ENCODE data around the gene PBX1. TPM values are rescaled to one million over a fixed set of nuclear protein-coding genes. Genes with fewer than 3 reads are reported as not detected.

The PBX1 gene
- total RNA-seq, 1 donor from 2014 or later = 44.2 TPM

- Mint-ChIP-seq H3K27ac (ENCODE audit: unreplicated experiment) (no peak overlapping the region), H3K4me3 (ENCODE audit: unreplicated experiment) (no peak overlapping the region), H3K4me1 (ENCODE audit: unreplicated experiment) (peaks cover 21% of the 10 kb centered on the region), H3K36me3 (ENCODE audit: low read depth, unreplicated experiment) (peaks cover 3% of the 10 kb centered on the region), H3K9me3 (ENCODE audit: unreplicated experiment) (no peaks in the 10 kb centered on the region), H3K27me3 (ENCODE audit: unreplicated experiment) (peaks cover 2% of the 10 kb centered on the region)
- no peak for DNase-seq (ENCODE audit: low spot score)
- TF ChIP-seq CTCF (IDR thresholded peaks at IDR 0.05; ENCODE audit: unreplicated experiment) = no peak
Measured at GRCh38 chr1:164721228-164721496, 162.2 kb downstream of the PBX1 start.

- Mint-ChIP-seq H3K27ac (ENCODE audit: unreplicated experiment) (no peak overlapping the region), H3K4me3 (ENCODE audit: unreplicated experiment) (no peak overlapping the region), H3K36me3 (ENCODE audit: low read depth, unreplicated experiment) (peaks cover 3% of the 10 kb centered on the region), H3K27me3 (ENCODE audit: unreplicated experiment) (peaks cover 2% of the 10 kb centered on the region), H3K9me3 (ENCODE audit: unreplicated experiment) (no peaks in the 10 kb centered on the region), H3K4me1 (ENCODE audit: unreplicated experiment) (peaks cover 21% of the 10 kb centered on the region)
- no peak for TF ChIP-seq CTCF (IDR thresholded peaks at IDR 0.05; ENCODE audit: unreplicated experiment)
- DNase-seq (ENCODE audit: low spot score) = no peak
Measured at GRCh38 chr1:164723296-164723798, 164.4 kb downstream of the PBX1 start.

GRCh38 chr1:164725401-164725800 is 166.4 kb downstream of the PBX1 start:
- no peak for DNase-seq (ENCODE audit: low spot score)
- Mint-ChIP-seq H3K9me3 (ENCODE audit: unreplicated experiment) (no peaks in the 10 kb centered on the region), H3K27ac (ENCODE audit: unreplicated experiment) (no peak overlapping the region), H3K27me3 (ENCODE audit: unreplicated experiment) (peaks cover 2% of the 10 kb centered on the region), H3K4me3 (ENCODE audit: unreplicated experiment) (no peak overlapping the region), H3K4me1 (ENCODE audit: unreplicated experiment) (peaks cover 18% of the 10 kb centered on the region), H3K36me3 (ENCODE audit: low read depth, unreplicated experiment) (peaks cover 3% of the 10 kb centered on the region)
- no peak for TF ChIP-seq CTCF (IDR thresholded peaks at IDR 0.05; ENCODE audit: unreplicated experiment)

GRCh38 chr1:164726235-164726634 is 167.3 kb downstream of the PBX1 start:
- no peak overlapping the region for H3K4me3 Mint-ChIP-seq (ENCODE audit: unreplicated experiment)
- no peaks in the 10 kb centered on the region for H3K9me3 Mint-ChIP-seq (ENCODE audit: unreplicated experiment)
- no peak overlapping the region for H3K27ac Mint-ChIP-seq (ENCODE audit: unreplicated experiment)
- H3K27me3 Mint-ChIP-seq (ENCODE audit: unreplicated experiment) = peaks cover 2% of the 10 kb centered on the region
- H3K36me3 Mint-ChIP-seq (ENCODE audit: low read depth, unreplicated experiment) = peaks cover 3% of the 10 kb centered on the region
- TF ChIP-seq CTCF (IDR thresholded peaks at IDR 0.05; ENCODE audit: unreplicated experiment) = no peak
- H3K4me1 Mint-ChIP-seq (ENCODE audit: unreplicated experiment) = peaks cover 10% of the 10 kb centered on the region
- no peak for DNase-seq (ENCODE audit: low spot score)

GRCh38 chr1:164728719-164729118 is 169.7 kb downstream of the PBX1 start:
- peaks cover 7% of the 10 kb centered on the region for H3K4me1 Mint-ChIP-seq (ENCODE audit: unreplicated experiment)
- H3K36me3 Mint-ChIP-seq (ENCODE audit: low read depth, unreplicated experiment) = peaks cover 3% of the 10 kb centered on the region
- H3K27me3 Mint-ChIP-seq (ENCODE audit: unreplicated experiment) = no peaks in the 10 kb centered on the region
- TF ChIP-seq CTCF (IDR thresholded peaks at IDR 0.05; ENCODE audit: unreplicated experiment) = no peak
- no peaks in the 10 kb centered on the region for H3K9me3 Mint-ChIP-seq (ENCODE audit: unreplicated experiment)
- no peak overlapping the region for H3K27ac Mint-ChIP-seq (ENCODE audit: unreplicated experiment)
- H3K4me3 Mint-ChIP-seq (ENCODE audit: unreplicated experiment) = no peak overlapping the region
- no peak for DNase-seq (ENCODE audit: low spot score)
